NT2/D1 (cell line): ENCODE results near the gene SELENOI.

Experiments used
- SUZ12 ChIP-seq: IDR thresholded peaks from 2 replicates; pipeline ENCODE4 v1.6.1; 2011; ENCODE audit not compliant: insufficient read length, insufficient read depth; ENCODE audit errors: extremely low read depth
- ZNF274 ChIP-seq: IDR thresholded peaks from 2 replicates; pipeline ENCODE4 v1.6.1; 2011; ENCODE audit warnings: mild to moderate bottlenecking, low read depth, low read length

- TF ChIP-seq ZNF274: no peak
- no peak for TF ChIP-seq SUZ12
These were observed 46.4 kb upstream of the SELENOI start for GRCh38 chr2:26299471-26300101.
